K562 (cell line): ENCODE data around the gene ACTN2. TPM values are rescaled to one million over a fixed set of nuclear protein-coding genes. Genes with fewer than 3 reads are reported as not detected.

Experiments used
- BRF2 ChIP-seq: IDR thresholded peaks from 3 replicates; pipeline ENCODE4 v1.6.1; 2011; ENCODE audit warnings: borderline replicate concordance, mild to moderate bottlenecking; ENCODE audit not compliant: insufficient read length, insufficient read depth
- CBX2 ChIP-seq: fragments of 200-600 bp; sonication (generic); IDR thresholded peaks from one replicate; pipeline ENCODE4 v1.6.1; 2012; ENCODE audit warnings: mild to moderate bottlenecking, low read length, inconsistent platforms; ENCODE audit not compliant: insufficient read depth, poor library complexity, severe bottlenecking
- DDX20 ChIP-seq: fragments of 450-650 bp; IDR thresholded peaks from 2 replicates; pipeline ENCODE4 v1.6.1; 2016; ENCODE audit warnings: missing genetic modification characterization, low read depth, mild to moderate bottlenecking, missing compliant biosample characterization, moderate library complexity
- ELK1 ChIP-seq: sonication (generic); formaldehyde crosslinking; IDR thresholded peaks from 2 replicates; pipeline ENCODE4 v1.8.1; 2022; ENCODE audit warnings: missing genetic modification reagents
- HMGXB4 ChIP-seq: sonication (generic); formaldehyde crosslinking; IDR thresholded peaks from 2 replicates; pipeline ENCODE4 v1.8.1; 2023; ENCODE audit warnings: mild to moderate bottlenecking, missing genetic modification reagents
- JUN ChIP-seq, 2 experiments: sonication (generic) in 1 of 2; formaldehyde crosslinking in 1 of 2; IDR thresholded peaks; 2 replicates each; pipeline versions ENCODE4 v1.6.1 to v1.8.0; 2012 to 2022; ENCODE audit warnings: borderline replicate concordance in 2 of 2, mild to moderate bottlenecking in 2 of 2, improper control_type of control experiment in 1 of 2, low read depth in 1 of 2, low read length in 1 of 2, missing genetic modification reagents in 1 of 2
- NCOA2 ChIP-seq, 2 experiments: fragments of 450-650 bp; IDR thresholded peaks; 2 replicates each; pipeline ENCODE4 v1.6.1; 2018; ENCODE audit warnings: mild to moderate bottlenecking in 2 of 2, moderate library complexity in 1 of 2; ENCODE audit not compliant: partially characterized antibody in 2 of 2
- SMAD4 ChIP-seq: fragments of 250-450 bp; sonication (Bioruptor Pico); conservative IDR thresholded peaks from 2 replicates; pipeline ENCODE4 v1.8.0; 2021; ENCODE audit warnings: inconsistent platforms, mild to moderate bottlenecking, moderate library complexity
- ZBTB11 ChIP-seq, 3 experiments: fragments of 200-800 bp in 1 of 3; fragments of 250-450 bp in 1 of 3; fragments of 450-650 bp in 1 of 3; sonication (Bioruptor Pico) in 1 of 3; sonication (Bioruptor generic) in 1 of 3; formaldehyde crosslinking in 1 of 3; IDR thresholded peaks; 2 replicates each; pipeline versions ENCODE4 v1.6.1 to v1.8.0; 2016 to 2022; ENCODE audit warnings: mild to moderate bottlenecking in 2 of 3, missing genetic modification characterization in 2 of 3, missing compliant biosample characterization in 1 of 3, moderate library complexity in 1 of 3
- ZBTB12 ChIP-seq: fragments of 250-450 bp; sonication (Bioruptor Pico); IDR thresholded peaks from 2 replicates; pipeline ENCODE4 v1.4.0; 2020
- ZNF740 ChIP-seq, 3 experiments: fragments of 200-800 bp in 1 of 3; sonication (Bioruptor generic) in 1 of 3; sonication (generic) in 1 of 3; formaldehyde crosslinking in 1 of 3; IDR thresholded peaks; 2 replicates each; pipeline versions ENCODE4 v1.6.1 to v1.8.0; 2016 to 2022; ENCODE audit warnings: mild to moderate bottlenecking in 2 of 3, missing compliant biosample characterization in 2 of 3, missing genetic modification characterization in 2 of 3, missing genetic modification reagents in 1 of 3
- ZNF75A ChIP-seq: fragments of 450-650 bp; formaldehyde crosslinking; IDR thresholded peaks from 2 replicates; pipeline ENCODE4 v1.4.0; 2020; ENCODE audit warnings: mild to moderate bottlenecking
- ZNF766 ChIP-seq: fragments of 200-800 bp; sonication (Bioruptor generic); conservative IDR thresholded peaks from 2 replicates; pipeline ENCODE4 v1.6.1; 2016; ENCODE audit warnings: missing genetic modification characterization, missing compliant biosample characterization
- polyA plus RNA-seq, 8 experiments: library from polyadenylated mRNA; depleted of rRNA in 4 of 8; stranded (reverse) in 5 of 8; unstranded in 3 of 8; fragments of >200 nt; fragmentation: Nextera tagmentation in 2 of 8; fragmentation: Illumina TruSeq in 1 of 8; extraction: Ambion mirVana in 2 of 8; extraction: Trizol in 1 of 8; gene quantifications; 2 replicates each; pipeline versions ENCODE4 v1.2.1 to v1.2.3, GENCODE V29; 2011 to 2014; ENCODE audit warnings: inconsistent platforms in 1 of 8, missing spikeins in 1 of 8
- total RNA-seq, 7 experiments: library from RNA; depleted of rRNA in 6 of 7; stranded (reverse); fragments of >200 nt in 6 of 7; fragmentation: Illumina TruSeq in 2 of 7; extraction: Trizol in 2 of 7; gene quantifications; 2 replicates each; pipeline versions ENCODE4 v1.2.1 to v1.2.3, GENCODE V29; 2011 to 2021; ENCODE audit warnings: low replicate concordance in 1 of 7

ACTN2 gene
- total and polyA plus RNA-seq, 9 of the 15 experiments (the other 6 are each of a cell fraction or from before 2014, with no cell fraction given), result 0.18 to 0.94 (median 0.42) TPM

- TF ChIP-seq NCOA2 (IDR thresholded peaks at IDR 0.05; ENCODE audit: partially characterized antibody in 2 of 2) (no peak), ZNF740 (CRISPR knock-in tag; IDR thresholded peaks at IDR 0.05) (peak; percentile 66; the same call in 1 of the 2 replicates), ZNF740 (tag; IDR thresholded peaks at IDR 0.05) (no peak), ZNF75A (no peak), SMAD4 (no peak), DDX20 (no peak), BRF2 (no peak), JUN (IDR thresholded peaks at IDR 0.05; ENCODE audit: borderline replicate concordance, low read depth, low read length) (peak; percentile 73; the same call in 1 of the 2 replicates), JUN (CRISPR knock-in tag; IDR thresholded peaks at IDR 0.05; ENCODE audit: borderline replicate concordance) (no peak; the same call in none of the 2 replicates), ZBTB11 (CRISPR knock-in tag; IDR thresholded peaks at IDR 0.05) (peak in 2 of 3 experiments; percentile 91 to 99; a peak in 4 of 6 replicates), ZNF766 (no peak), ELK1 (CRISPR knock-in tag) (no peak), HMGXB4 (CRISPR knock-in tag) (peak; percentile 86; the same call in 1 of the 2 replicates), CBX2 (no peak), ZBTB12 (peak; percentile 60; the same call in 1 of the 2 replicates)
These were observed 108.9 kb downstream of the ACTN2 start, which contains the start of gene MTR (continued) for GRCh38 chr1:236795035-236795756.
